OCI-LY7 (cell line): ENCODE measurements around the gene PPIG. TPM values are rescaled to one million over a fixed set of nuclear protein-coding genes. Genes with fewer than 3 reads are reported as not detected.
"Not testable (repeated sequence)": the region's sequence is repeated elsewhere in the genome, so short reads cannot be mapped to it uniquely, and the experiment has no call there.

Source experiments
- BruUV-seq: library from RNA; stranded (reverse); fragments of 400-500 nt; replicated peaks from 2 replicates; lab custom pipeline; 2021; lab: Mats Ljungman, UMichigan
- CTCF ChIA-PET: fragments of 300-600 bp; sonication (Branson Sonifier 250); formaldehyde crosslinking; loops from one replicate; lab custom pipeline; 2022; ENCODE audit warnings: antibody characterized with exemption; ENCODE audit not compliant: unreplicated experiment; lab: Charles Lee
- POLR2A ChIA-PET: fragments of 300-600 bp; sonication (Branson Sonifier 250); formaldehyde crosslinking; loops from one replicate; lab custom pipeline; 2022; ENCODE audit warnings: antibody characterized with exemption; lab: Charles Lee
- DNase-seq: peaks from one replicate; pipeline ENCODE4 v3.0.0-alpha.2; 2015; ENCODE audit warnings: low spot score
- H2AFZ ChIP-seq: fragments of 200-600 bp; sonication (generic), shearing (Covaris generic); 2 replicates; pipeline ENCODE4 v1.6.1; 2014; ENCODE audit warnings: mild to moderate bottlenecking, antibody characterized with exemption, low read length, moderate library complexity
- H3K27ac ChIP-seq: fragments of 200-600 bp; sonication (generic); 2 replicates; pipeline ENCODE4 v1.5.1; 2014; ENCODE audit warnings: mixed run types, low read depth, mild to moderate bottlenecking, moderate library complexity, low read length, inconsistent platforms; ENCODE audit not compliant: poor library complexity, severe bottlenecking
- H3K36me3 ChIP-seq: fragments of 200-600 bp; sonication (generic); 2 replicates; pipeline ENCODE4 v1.6.1; 2014; ENCODE audit warnings: mild to moderate bottlenecking, antibody characterized with exemption, low read length, moderate library complexity, mixed read lengths; ENCODE audit not compliant: insufficient read depth
- H3K4me1 ChIP-seq: fragments of 200-600 bp; sonication (generic); 2 replicates; pipeline ENCODE4 v1.5.1; 2014; ENCODE audit warnings: mild to moderate bottlenecking, low read length; ENCODE audit not compliant: insufficient read depth, poor library complexity, severe bottlenecking
- H3K4me2 ChIP-seq: fragments of 200-600 bp; sonication (generic); 2 replicates; pipeline ENCODE4 v1.6.1; 2014; ENCODE audit warnings: mild to moderate bottlenecking, low read length
- H3K4me3 ChIP-seq: fragments of 200-600 bp; sonication (generic); 2 replicates; pipeline ENCODE4 v1.5.1; 2014; ENCODE audit warnings: mild to moderate bottlenecking, low read depth, low read length; ENCODE audit not compliant: poor library complexity, severe bottlenecking
- H3K79me2 ChIP-seq: fragments of 200-600 bp; sonication (generic); 2 replicates; pipeline ENCODE4 v1.6.1; 2016; ENCODE audit warnings: low read depth, mild to moderate bottlenecking, low read length, moderate library complexity, mixed read lengths; ENCODE audit not compliant: insufficient read depth
- H3K9me2 ChIP-seq: fragments of 200-600 bp; sonication (generic); 2 replicates; pipeline ENCODE4 v1.6.1; 2016; ENCODE audit warnings: mild to moderate bottlenecking, low read length, mixed read lengths; ENCODE audit not compliant: insufficient read depth
- H3K9me3 ChIP-seq: fragments of 200-600 bp; sonication (generic); 2 replicates; pipeline ENCODE4 v1.6.1; 2014; ENCODE audit warnings: mild to moderate bottlenecking, mixed run types, low read length, mixed read lengths
- H4K20me1 ChIP-seq: fragments of 200-600 bp; sonication (generic); 2 replicates; pipeline ENCODE4 v1.6.1; 2014; ENCODE audit warnings: mild to moderate bottlenecking, antibody characterized with exemption, low read length, moderate library complexity, mixed read lengths; ENCODE audit not compliant: insufficient read depth
- EZH2phosphoT487 ChIP-seq: fragments of 200-600 bp; sonication (generic); IDR thresholded peaks from 2 replicates; pipeline ENCODE4 v1.6.1; 2018; ENCODE audit warnings: low read depth, borderline replicate concordance, mild to moderate bottlenecking, mixed run types, antibody characterized with exemption, low read length, moderate library complexity, mixed read lengths
- intact Hi-C: fragments of 100-400 bp; cut with micrococcal nuclease; formaldehyde crosslinking; loops from one replicate; pipeline ENCODE4 v1.10.0; 2022; ENCODE audit not compliant: unreplicated experiment
- total RNA-seq, 2 experiments: library from RNA; depleted of rRNA in 1 of 2; stranded (reverse); fragments of >200 nt in 1 of 2; shearing (Covaris generic) in 1 of 2; gene quantifications; 2 replicates each; pipeline ENCODE4 v1.2.3, GENCODE V29; 2014 to 2022
- TF ChIP-seq, protein P1 (sequence below): fragments of 200-600 bp; sonication (generic); conservative IDR thresholded peaks from 2 replicates; pipeline ENCODE4 v1.5.1; 2014; ENCODE audit warnings: mild to moderate bottlenecking, antibody characterized with exemption, low read length, moderate library complexity, mixed read lengths

PPIG gene
- total RNA-seq, 2 experiments from 2014 or later = 33.5 to 65.7 TPM

DNA sequence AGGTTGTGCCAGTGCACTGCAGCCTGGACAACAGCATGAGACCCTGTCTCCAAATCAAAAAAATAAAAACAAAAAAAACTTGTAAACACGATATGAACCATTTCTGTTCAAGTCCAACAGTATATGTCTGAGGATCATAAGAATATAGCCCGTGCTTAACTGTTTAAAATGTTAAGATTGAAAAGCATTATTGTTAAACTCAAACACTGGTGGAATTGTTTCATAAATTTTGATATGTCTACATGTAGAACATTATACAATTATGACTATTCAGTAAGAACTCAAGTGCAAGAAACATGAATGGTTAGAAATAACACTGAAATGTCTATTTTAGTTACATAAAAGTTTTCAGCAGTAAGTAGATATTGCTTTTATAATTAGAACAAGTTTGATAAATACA is 29.7 kb downstream of the PPIG start:
- intact Hi-C loops = no loop called here
- H3K9me3 ChIP-seq = no peaks in the 10 kb centered on the region; the same call in 1 of the 2 replicates
- H4K20me1 ChIP-seq = no peaks in the 10 kb centered on the region
- H3K4me2 ChIP-seq = no peak overlapping the region
- TF ChIP-seq, protein P1, sequence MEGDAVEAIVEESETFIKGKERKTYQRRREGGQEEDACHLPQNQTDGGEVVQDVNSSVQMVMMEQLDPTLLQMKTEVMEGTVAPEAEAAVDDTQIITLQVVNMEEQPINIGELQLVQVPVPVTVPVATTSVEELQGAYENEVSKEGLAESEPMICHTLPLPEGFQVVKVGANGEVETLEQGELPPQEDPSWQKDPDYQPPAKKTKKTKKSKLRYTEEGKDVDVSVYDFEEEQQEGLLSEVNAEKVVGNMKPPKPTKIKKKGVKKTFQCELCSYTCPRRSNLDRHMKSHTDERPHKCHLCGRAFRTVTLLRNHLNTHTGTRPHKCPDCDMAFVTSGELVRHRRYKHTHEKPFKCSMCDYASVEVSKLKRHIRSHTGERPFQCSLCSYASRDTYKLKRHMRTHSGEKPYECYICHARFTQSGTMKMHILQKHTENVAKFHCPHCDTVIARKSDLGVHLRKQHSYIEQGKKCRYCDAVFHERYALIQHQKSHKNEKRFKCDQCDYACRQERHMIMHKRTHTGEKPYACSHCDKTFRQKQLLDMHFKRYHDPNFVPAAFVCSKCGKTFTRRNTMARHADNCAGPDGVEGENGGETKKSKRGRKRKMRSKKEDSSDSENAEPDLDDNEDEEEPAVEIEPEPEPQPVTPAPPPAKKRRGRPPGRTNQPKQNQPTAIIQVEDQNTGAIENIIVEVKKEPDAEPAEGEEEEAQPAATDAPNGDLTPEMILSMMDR = no peak
- TF ChIP-seq EZH2phosphoT487 = no peak
- no peak overlapping the region for H3K4me3 ChIP-seq
- H3K9me2 ChIP-seq = no peaks in the 10 kb centered on the region
- H3K79me2 ChIP-seq = peaks cover 9% of the 10 kb centered on the region
- CTCF ChIA-PET = no interaction called here
- no peak overlapping the region for H2AFZ ChIP-seq
- POLR2A ChIA-PET = interaction anchor here (0.8 to 1.1 kb wide), 2 partner anchors 26 to 74 kb away, joined by 3 to 4 read pairs; no protein-coding TSS in a partner anchor
- no peak overlapping the region for H3K27ac ChIP-seq
- DNase-seq = no peak
- no peaks in the 10 kb centered on the region for H3K4me1 ChIP-seq
- peaks cover 96% of the 10 kb centered on the region for H3K36me3 ChIP-seq
- BruUV-seq = no TSS peak

DNA sequence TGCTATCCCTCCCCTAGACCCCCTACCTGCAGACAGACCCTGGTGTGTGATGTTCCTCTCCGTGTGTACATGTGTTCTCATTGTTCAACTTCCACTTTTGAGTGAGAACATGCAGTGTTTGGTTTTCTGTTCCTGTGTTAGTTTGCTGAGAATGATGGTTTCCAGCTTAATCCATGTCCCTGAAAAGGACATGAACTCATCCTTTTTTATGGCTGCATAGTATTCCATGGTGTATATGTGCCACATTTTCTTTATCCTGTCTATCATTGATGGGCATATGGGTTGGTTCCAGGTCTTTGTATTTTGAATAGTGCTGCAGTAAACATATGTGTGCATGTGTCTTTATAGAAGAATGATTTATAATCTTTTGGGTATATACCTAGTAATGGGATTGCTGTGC is 31.8 kb downstream of the PPIG start:
- H3K9me3 ChIP-seq, H3K27ac ChIP-seq, H3K9me2 ChIP-seq, H4K20me1 ChIP-seq, H3K4me2 ChIP-seq, H3K4me1 ChIP-seq, DNase-seq, BruUV-seq, H3K4me3 ChIP-seq, intact Hi-C loops, H2AFZ ChIP-seq: not testable (repeated sequence)
- ChIA-PET POLR2A (interaction anchor here (0.6 to 1.4 kb wide), 2 partner anchors 9 to 12 kb away, joined by 3 to 5 read pairs; no protein-coding TSS in a partner anchor), CTCF (interaction anchor here (1.2 kb wide), 1 partner anchor 208 kb away, joined by 4 read pairs; no protein-coding TSS in a partner anchor)
- Histone ChIP-seq H3K79me2 (peaks cover 27% of the 10 kb centered on the region; the same call in 1 of the 2 replicates), H3K36me3 (peaks cover 96% of the 10 kb centered on the region)

DNA sequence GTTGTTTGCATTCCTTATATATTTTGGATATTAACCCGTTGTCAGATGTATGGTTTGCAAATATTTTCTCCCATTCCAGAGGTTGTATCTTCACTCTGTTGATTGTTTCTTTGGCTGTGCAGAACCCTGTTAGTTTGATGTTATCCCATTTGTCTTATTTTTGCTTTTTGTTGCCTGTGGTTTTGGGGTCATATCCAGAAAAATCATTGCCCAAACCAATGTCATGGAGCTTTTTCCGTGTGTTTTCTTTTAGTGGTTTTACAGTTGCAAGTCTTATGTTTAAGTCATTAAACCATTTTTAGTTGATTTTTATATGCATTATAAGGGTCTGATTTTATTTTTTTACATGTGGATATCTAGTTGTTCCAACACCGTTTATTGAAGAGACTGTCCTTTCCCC is 35.8 kb downstream of the PPIG start:
- no peak for TF ChIP-seq EZH2phosphoT487
- TF ChIP-seq, protein P1 = no peak
- no peak for DNase-seq
- peaks cover 89% of the 10 kb centered on the region for H3K36me3 ChIP-seq
- H3K27ac ChIP-seq = no peak overlapping the region
- ChIA-PET POLR2A (interaction anchor here (1.8 kb wide), 1 partner anchor 20 kb away, joined by 5 read pairs; no protein-coding TSS in a partner anchor), CTCF (no interaction called here)
- intact Hi-C loops = no loop called here
- no peaks in the 10 kb centered on the region for H3K4me1 ChIP-seq
- no peak overlapping the region for H2AFZ ChIP-seq
- BruUV-seq = no TSS peak
- no peaks in the 10 kb centered on the region; the same call in 1 of the 2 replicates for H3K9me3 ChIP-seq
- no peak overlapping the region for H3K4me2 ChIP-seq
- peaks cover 12% of the 10 kb centered on the region for H4K20me1 ChIP-seq
- no peak overlapping the region for H3K4me3 ChIP-seq
- H3K9me2 ChIP-seq = no peaks in the 10 kb centered on the region
- H3K79me2 ChIP-seq = peaks cover 33% of the 10 kb centered on the region; the same call in 1 of the 2 replicates
